ENCODE results near the gene STARD4. TPM values are rescaled to one million over a fixed set of nuclear protein-coding genes. Genes with fewer than 3 reads are reported as not detected.

The STARD4 gene
- total and polyA plus RNA-seq, 2 experiments from 2014 or later, result 39.9 to 126 TPM

- Histone ChIP-seq H3K36me3 (replicated peaks; ENCODE audit: insufficient read depth, low read depth) (no peaks in the 10 kb centered on the region), H3K79me2 (peaks cover 77% of the 10 kb centered on the region), H4K20me1 (ENCODE audit: insufficient read depth, poor library complexity, severe bottlenecking) (peaks cover 20% of the 10 kb centered on the region), H3K4me2 (peak overlapping the region; percentile 22), H3K4me1 (ENCODE audit: insufficient read depth) (peaks cover 2% of the 10 kb centered on the region), H3K27me3 (no peaks in the 10 kb centered on the region), H3K9me3 (ENCODE audit: low read depth) (no peaks in the 10 kb centered on the region), H3K4me3 (no peak overlapping the region), H2AFZ (no peak overlapping the region), H3K9me2 (replicated peaks; ENCODE audit: insufficient read depth) (no peaks in the 10 kb centered on the region), H3K27ac (peak overlapping the region; percentile 0)
- 86% methylated on average over 1 of the region's 1 CpG for WGBS (ENCODE audit: low lambda C conversion rate, missing lambda C conversion rate)
- TF ChIP-seq EZH2 (IDR thresholded peaks at IDR 0.05; ENCODE audit: borderline replicate concordance) (no peak), EZH2phosphoT487 (IDR thresholded peaks at IDR 0.05; ENCODE audit: low read depth, severe bottlenecking, unreplicated experiment) (no peak), CTCF (IDR thresholded peaks at IDR 0.05; ENCODE audit: poor library complexity) (no peak)
- no peak for DNase-seq (ENCODE audit: low spot score)
These were observed 7.2 kb downstream of the STARD4 start for GRCh38 chr5:111505096-111505495.

GRCh38 chr5:111502956-111503355 is 9.4 kb downstream of the STARD4 start:
- DNase-seq (ENCODE audit: low spot score), result no peak
- Histone ChIP-seq H2AFZ (no peak overlapping the region), H3K4me2 (no peak overlapping the region), H3K27me3 (no peaks in the 10 kb centered on the region), H3K9me3 (ENCODE audit: low read depth) (no peaks in the 10 kb centered on the region), H3K36me3 (replicated peaks; ENCODE audit: insufficient read depth, low read depth) (no peaks in the 10 kb centered on the region), H3K4me1 (ENCODE audit: insufficient read depth) (no peaks in the 10 kb centered on the region), H3K9me2 (replicated peaks; ENCODE audit: insufficient read depth) (no peaks in the 10 kb centered on the region), H3K79me2 (peaks cover 55% of the 10 kb centered on the region), H3K4me3 (no peak overlapping the region), H4K20me1 (ENCODE audit: insufficient read depth, poor library complexity, severe bottlenecking) (peaks cover under 1% of the 10 kb centered on the region), H3K27ac (no peak overlapping the region)
- TF ChIP-seq EZH2phosphoT487 (IDR thresholded peaks at IDR 0.05; ENCODE audit: low read depth, severe bottlenecking, unreplicated experiment) (no peak), EZH2 (IDR thresholded peaks at IDR 0.05; ENCODE audit: borderline replicate concordance) (no peak), CTCF (IDR thresholded peaks at IDR 0.05; ENCODE audit: poor library complexity) (no peak)

GRCh38 chr5:111498346-111498745 is 14.0 kb downstream of the STARD4 start:
- H3K4me3 ChIP-seq, result no peak overlapping the region
- no peak for TF ChIP-seq EZH2 (IDR thresholded peaks at IDR 0.05; ENCODE audit: borderline replicate concordance)
- no peak for TF ChIP-seq CTCF (IDR thresholded peaks at IDR 0.05; ENCODE audit: poor library complexity)
- TF ChIP-seq EZH2phosphoT487 (IDR thresholded peaks at IDR 0.05; ENCODE audit: low read depth, severe bottlenecking, unreplicated experiment), result no peak
- H3K36me3 ChIP-seq (replicated peaks; ENCODE audit: insufficient read depth, low read depth), result no peaks in the 10 kb centered on the region
- no peak for DNase-seq (ENCODE audit: low spot score)
- H3K79me2 ChIP-seq, result peaks cover 15% of the 10 kb centered on the region
- WGBS (ENCODE audit: low lambda C conversion rate, missing lambda C conversion rate), result 100% methylated on average over 1 of the region's 1 CpG
- H3K4me2 ChIP-seq, result no peak overlapping the region
- H3K27ac ChIP-seq, result no peak overlapping the region
- H3K9me2 ChIP-seq (replicated peaks; ENCODE audit: insufficient read depth), result no peaks in the 10 kb centered on the region
- no peak overlapping the region for H2AFZ ChIP-seq
- no peaks in the 10 kb centered on the region for H4K20me1 ChIP-seq (ENCODE audit: insufficient read depth, poor library complexity, severe bottlenecking)
- H3K4me1 ChIP-seq (ENCODE audit: insufficient read depth), result no peaks in the 10 kb centered on the region
- H3K9me3 ChIP-seq (ENCODE audit: low read depth), result no peaks in the 10 kb centered on the region
- H3K27me3 ChIP-seq, result no peaks in the 10 kb centered on the region

- Histone ChIP-seq H3K36me3 (replicated peaks; ENCODE audit: insufficient read depth, low read depth) (no peaks in the 10 kb centered on the region), H3K9me2 (replicated peaks; ENCODE audit: insufficient read depth) (no peaks in the 10 kb centered on the region), H3K9me3 (ENCODE audit: low read depth) (no peaks in the 10 kb centered on the region), H3K4me1 (ENCODE audit: insufficient read depth) (no peaks in the 10 kb centered on the region), H3K79me2 (no peaks in the 10 kb centered on the region), H4K20me1 (ENCODE audit: insufficient read depth, poor library complexity, severe bottlenecking) (no peaks in the 10 kb centered on the region), H3K27ac (no peak overlapping the region), H2AFZ (no peak overlapping the region), H3K4me3 (no peak overlapping the region), H3K4me2 (no peak overlapping the region), H3K27me3 (no peaks in the 10 kb centered on the region)
- WGBS (ENCODE audit: low lambda C conversion rate, missing lambda C conversion rate), result 81% methylated on average over 1 of the region's 1 CpG
- DNase-seq (ENCODE audit: low spot score), result no peak
- TF ChIP-seq EZH2phosphoT487 (IDR thresholded peaks at IDR 0.05; ENCODE audit: low read depth, severe bottlenecking, unreplicated experiment), result no peak
These were observed 17.2 kb downstream of the STARD4 start for GRCh38 chr5:111495159-111495558.

Measured in hepatocyte (in vitro differentiated cells).